ENCODE data around the gene TMEM212. TPM values are rescaled to one million over a fixed set of nuclear protein-coding genes. Genes with fewer than 3 reads are reported as not detected.
A peak's percentile ranks its signal among the peaks of the same experiment; 100 is the strongest.

Gene TMEM212
- total and polyA plus RNA-seq, 2 experiments from 2014 or later, result not detected

DNA sequence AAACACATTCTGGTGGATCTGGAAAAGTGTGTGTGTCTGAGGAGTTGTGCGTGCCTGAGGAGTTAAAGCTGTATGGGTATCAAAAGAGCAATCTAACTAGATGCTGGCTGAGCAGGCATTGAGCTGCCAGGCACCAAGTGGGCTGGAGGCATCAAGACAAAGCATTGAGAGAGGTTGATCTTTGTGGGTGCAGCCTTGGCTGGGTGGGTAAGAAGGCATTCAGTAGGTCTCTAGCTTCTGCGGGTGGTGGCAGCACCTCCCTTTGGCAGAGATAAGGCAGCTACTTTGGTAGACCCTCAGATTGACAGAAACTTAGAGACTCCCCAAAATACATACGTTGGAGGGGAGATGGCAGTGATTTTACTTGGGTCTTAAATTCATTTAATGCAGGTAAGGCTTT, 15.8 kb upstream of the TMEM212 start:
- Histone ChIP-seq H3K27ac (no peak overlapping the region), H3K4me1 (ENCODE audit: low read depth) (peaks cover 5% of the 10 kb centered on the region), H3K36me3 (no peaks in the 10 kb centered on the region), H3K9me3 (ENCODE audit: low read depth) (no peaks in the 10 kb centered on the region), H3K27me3 (no peaks in the 10 kb centered on the region), H3K4me3 (no peak overlapping the region)
- no peak for TF ChIP-seq CTCF (IDR thresholded peaks at IDR 0.05; ENCODE audit: low read depth, low read length)
- DNase-seq (ENCODE audit: low read depth in 1 of 2, low spot score in 1 of 2), result no peak

- no peak for TF ChIP-seq CTCF (IDR thresholded peaks at IDR 0.05; ENCODE audit: low read depth, low read length)
- Histone ChIP-seq H3K27me3 (no peaks in the 10 kb centered on the region), H3K4me1 (ENCODE audit: low read depth) (peaks cover 5% of the 10 kb centered on the region), H3K9me3 (ENCODE audit: low read depth) (no peaks in the 10 kb centered on the region), H3K36me3 (no peaks in the 10 kb centered on the region), H3K27ac (no peak overlapping the region), H3K4me3 (no peak overlapping the region)
- DNase-seq (ENCODE audit: low read depth in 1 of 2, low spot score in 1 of 2), result no peak
Measured at GRCh38 chr3:171827836-171828458, 15.2 kb upstream of the TMEM212 start.

GRCh38 chr3:171828902-171829770, 14.0 kb upstream of the TMEM212 start:
- Histone ChIP-seq H3K4me1 (ENCODE audit: low read depth) (peaks cover 13% of the 10 kb centered on the region), H3K9me3 (ENCODE audit: low read depth) (no peaks in the 10 kb centered on the region), H3K4me3 (no peak overlapping the region), H3K27me3 (no peaks in the 10 kb centered on the region), H3K36me3 (no peaks in the 10 kb centered on the region), H3K27ac (no peak overlapping the region)
- DNase-seq (ENCODE audit: low read depth in 1 of 2, low spot score in 1 of 2), result peak in 1 of 2 donors; percentile 51
- TF ChIP-seq CTCF (IDR thresholded peaks at IDR 0.05; ENCODE audit: low read depth, low read length), result no peak

DNA sequence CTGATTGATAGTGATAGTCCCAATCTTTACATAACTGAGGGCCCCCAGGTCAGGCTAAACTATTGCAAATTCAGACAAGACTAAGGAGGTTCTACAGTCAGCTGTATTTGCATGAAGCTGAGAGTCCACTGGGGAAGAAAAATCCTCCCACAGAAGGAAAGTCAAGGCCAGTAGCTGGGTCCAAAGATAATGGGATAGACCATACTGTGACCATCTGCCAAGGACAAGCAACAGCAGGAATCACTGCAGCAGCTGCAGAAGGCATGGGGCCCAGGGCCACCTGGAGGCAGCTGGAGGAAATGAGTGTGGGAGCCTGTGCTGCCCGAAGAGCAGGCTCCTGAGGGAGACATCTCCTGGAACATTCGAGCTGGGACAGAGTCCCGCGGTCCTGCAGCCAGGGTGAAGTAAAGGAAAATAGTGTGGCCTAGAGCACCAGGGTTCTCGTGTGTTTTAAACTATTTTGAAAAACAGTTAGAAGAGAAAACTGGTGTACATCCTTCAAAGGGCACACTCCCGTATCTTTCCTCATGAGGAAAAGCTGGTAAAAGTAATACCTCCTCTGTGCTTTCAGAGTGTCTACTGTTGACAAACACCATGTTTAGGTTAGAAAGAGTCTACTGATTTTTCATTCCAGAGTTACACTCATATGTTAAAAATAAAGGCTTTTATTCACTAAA, 13.2 kb upstream of the TMEM212 start:
- peak; percentile 79 to 90 for DNase-seq (ENCODE audit: low read depth in 1 of 2, low spot score in 1 of 2)
- no peaks in the 10 kb centered on the region for H3K36me3 ChIP-seq
- H3K9me3 ChIP-seq (ENCODE audit: low read depth), result no peaks in the 10 kb centered on the region
- H3K27ac ChIP-seq, result no peak overlapping the region
- peak; percentile 84 for TF ChIP-seq CTCF (IDR thresholded peaks at IDR 0.05; ENCODE audit: low read depth, low read length)
- H3K27me3 ChIP-seq, result no peaks in the 10 kb centered on the region
- H3K4me3 ChIP-seq, result no peak overlapping the region
- peaks cover 22% of the 10 kb centered on the region for H3K4me1 ChIP-seq (ENCODE audit: low read depth)

DNA sequence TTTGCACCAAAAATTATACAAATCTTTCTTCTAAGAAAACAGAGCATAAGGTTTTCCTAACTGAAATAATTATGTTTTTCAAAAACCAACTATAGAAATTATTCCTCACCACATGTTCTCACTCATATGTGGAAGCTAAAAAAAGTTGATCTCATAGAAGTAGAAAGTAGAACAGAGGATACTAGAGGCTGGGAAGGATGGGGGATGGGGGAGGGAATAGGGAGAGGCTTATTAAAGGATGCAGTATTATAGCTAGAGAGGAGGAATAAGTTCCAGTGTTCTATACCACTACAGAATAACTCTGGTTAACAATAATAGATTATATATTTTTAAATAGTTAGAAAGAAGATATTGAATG, 12.7 kb upstream of the TMEM212 start:
- Histone ChIP-seq H3K36me3 (no peaks in the 10 kb centered on the region), H3K27me3 (no peaks in the 10 kb centered on the region), H3K27ac (no peak overlapping the region), H3K4me1 (ENCODE audit: low read depth) (peaks cover 27% of the 10 kb centered on the region), H3K9me3 (ENCODE audit: low read depth) (no peaks in the 10 kb centered on the region), H3K4me3 (no peak overlapping the region)
- no peak for DNase-seq (ENCODE audit: low read depth in 1 of 2, low spot score in 1 of 2)
- TF ChIP-seq CTCF (IDR thresholded peaks at IDR 0.05; ENCODE audit: low read depth, low read length), result no peak

Data from cardiac muscle cell (in vitro differentiated cells and primary cell).